OCI-LY7 (cell line): Measurements from ENCODE around the gene ACTL8. TPM values are rescaled to one million over a fixed set of nuclear protein-coding genes. Genes with fewer than 3 reads are reported as not detected.

Experiments
- BruUV-seq: library from RNA; stranded (reverse); fragments of 400-500 nt; replicated peaks from 2 replicates; lab custom pipeline; 2021; lab: Mats Ljungman, UMichigan
- CTCF ChIA-PET: fragments of 300-600 bp; sonication (Branson Sonifier 250); formaldehyde crosslinking; loops from one replicate; lab custom pipeline; 2022; ENCODE audit warnings: antibody characterized with exemption; ENCODE audit not compliant: unreplicated experiment; lab: Charles Lee
- POLR2A ChIA-PET: fragments of 300-600 bp; sonication (Branson Sonifier 250); formaldehyde crosslinking; loops from one replicate; lab custom pipeline; 2022; ENCODE audit warnings: antibody characterized with exemption; lab: Charles Lee
- DNase-seq: peaks from one replicate; pipeline ENCODE4 v3.0.0-alpha.2; 2015; ENCODE audit warnings: low spot score
- H2AFZ ChIP-seq: fragments of 200-600 bp; sonication (generic), shearing (Covaris generic); 2 replicates; pipeline ENCODE4 v1.6.1; 2014; ENCODE audit warnings: mild to moderate bottlenecking, antibody characterized with exemption, low read length, moderate library complexity
- H3K27ac ChIP-seq: fragments of 200-600 bp; sonication (generic); 2 replicates; pipeline ENCODE4 v1.5.1; 2014; ENCODE audit warnings: mixed run types, low read depth, mild to moderate bottlenecking, moderate library complexity, low read length, inconsistent platforms; ENCODE audit not compliant: poor library complexity, severe bottlenecking
- H3K36me3 ChIP-seq: fragments of 200-600 bp; sonication (generic); 2 replicates; pipeline ENCODE4 v1.6.1; 2014; ENCODE audit warnings: mild to moderate bottlenecking, antibody characterized with exemption, low read length, moderate library complexity, mixed read lengths; ENCODE audit not compliant: insufficient read depth
- H3K4me1 ChIP-seq: fragments of 200-600 bp; sonication (generic); 2 replicates; pipeline ENCODE4 v1.5.1; 2014; ENCODE audit warnings: mild to moderate bottlenecking, low read length; ENCODE audit not compliant: insufficient read depth, poor library complexity, severe bottlenecking
- H3K4me2 ChIP-seq: fragments of 200-600 bp; sonication (generic); 2 replicates; pipeline ENCODE4 v1.6.1; 2014; ENCODE audit warnings: mild to moderate bottlenecking, low read length
- H3K4me3 ChIP-seq: fragments of 200-600 bp; sonication (generic); 2 replicates; pipeline ENCODE4 v1.5.1; 2014; ENCODE audit warnings: mild to moderate bottlenecking, low read depth, low read length; ENCODE audit not compliant: poor library complexity, severe bottlenecking
- H3K79me2 ChIP-seq: fragments of 200-600 bp; sonication (generic); 2 replicates; pipeline ENCODE4 v1.6.1; 2016; ENCODE audit warnings: low read depth, mild to moderate bottlenecking, low read length, moderate library complexity, mixed read lengths; ENCODE audit not compliant: insufficient read depth
- H3K9me2 ChIP-seq: fragments of 200-600 bp; sonication (generic); 2 replicates; pipeline ENCODE4 v1.6.1; 2016; ENCODE audit warnings: mild to moderate bottlenecking, low read length, mixed read lengths; ENCODE audit not compliant: insufficient read depth
- H3K9me3 ChIP-seq: fragments of 200-600 bp; sonication (generic); 2 replicates; pipeline ENCODE4 v1.6.1; 2014; ENCODE audit warnings: mild to moderate bottlenecking, mixed run types, low read length, mixed read lengths
- H4K20me1 ChIP-seq: fragments of 200-600 bp; sonication (generic); 2 replicates; pipeline ENCODE4 v1.6.1; 2014; ENCODE audit warnings: mild to moderate bottlenecking, antibody characterized with exemption, low read length, moderate library complexity, mixed read lengths; ENCODE audit not compliant: insufficient read depth
- CTCF ChIP-seq: fragments of 200-600 bp; sonication (generic); conservative IDR thresholded peaks from 2 replicates; pipeline ENCODE4 v1.5.1; 2014; ENCODE audit warnings: mild to moderate bottlenecking, antibody characterized with exemption, low read length, moderate library complexity, mixed read lengths
- EZH2phosphoT487 ChIP-seq: fragments of 200-600 bp; sonication (generic); IDR thresholded peaks from 2 replicates; pipeline ENCODE4 v1.6.1; 2018; ENCODE audit warnings: low read depth, borderline replicate concordance, mild to moderate bottlenecking, mixed run types, antibody characterized with exemption, low read length, moderate library complexity, mixed read lengths
- intact Hi-C: fragments of 100-400 bp; cut with micrococcal nuclease; formaldehyde crosslinking; loops from one replicate; pipeline ENCODE4 v1.10.0; 2022; ENCODE audit not compliant: unreplicated experiment
- total RNA-seq, 2 experiments: library from RNA; depleted of rRNA in 1 of 2; stranded (reverse); fragments of >200 nt in 1 of 2; shearing (Covaris generic) in 1 of 2; gene quantifications; 2 replicates each; pipeline ENCODE4 v1.2.3, GENCODE V29; 2014 to 2022

The ACTL8 gene
- total RNA-seq, 2 experiments from 2014 or later, result not detected

DNA sequence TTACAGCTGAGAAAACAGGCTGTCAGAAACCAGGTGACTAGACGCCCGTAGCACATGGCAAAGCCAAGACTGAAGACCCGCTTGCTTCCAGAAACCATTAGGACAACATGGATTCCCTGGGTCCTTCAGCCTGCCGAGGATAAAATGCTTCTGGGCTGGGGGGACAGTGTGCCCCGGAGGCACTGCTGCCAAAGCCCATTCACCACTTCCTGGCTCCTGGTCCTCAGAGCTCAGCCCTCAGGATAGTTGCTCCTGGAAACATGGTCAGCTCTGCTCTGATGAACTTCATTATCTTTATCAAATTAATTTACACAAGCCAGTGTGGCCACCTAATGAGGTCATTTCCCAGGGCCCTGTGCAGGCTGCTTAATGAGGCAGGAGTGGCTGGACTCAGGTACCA is 41.1 kb upstream of the ACTL8 start:
- Histone ChIP-seq H3K27ac (no peak overlapping the region), H4K20me1 (no peaks in the 10 kb centered on the region), H3K4me1 (no peaks in the 10 kb centered on the region), H3K9me3 (no peaks in the 10 kb centered on the region), H3K36me3 (no peaks in the 10 kb centered on the region), H3K79me2 (no peaks in the 10 kb centered on the region), H2AFZ (no peak overlapping the region), H3K9me2 (no peaks in the 10 kb centered on the region), H3K4me3 (no peak overlapping the region), H3K4me2 (no peak overlapping the region)
- no peak for DNase-seq
- no peak for TF ChIP-seq EZH2phosphoT487
- TF ChIP-seq CTCF, result no peak
- no TSS peak for BruUV-seq
- POLR2A ChIA-PET, result no interaction called here
- intact Hi-C loops, result no loop called here
- CTCF ChIA-PET, result no interaction called here

GRCh38 chr1:17717594-17718535 is 37.3 kb upstream of the ACTL8 start:
- no peaks in the 10 kb centered on the region for H3K9me3 ChIP-seq
- H3K4me3 ChIP-seq, result no peak overlapping the region
- no peaks in the 10 kb centered on the region for H3K9me2 ChIP-seq
- H4K20me1 ChIP-seq, result no peaks in the 10 kb centered on the region
- BruUV-seq, result no TSS peak
- no peak overlapping the region for H2AFZ ChIP-seq
- no peaks in the 10 kb centered on the region for H3K4me1 ChIP-seq
- ChIA-PET POLR2A (no interaction called here), CTCF (no interaction called here)
- TF ChIP-seq EZH2phosphoT487 (no peak), CTCF (no peak)
- no peak overlapping the region for H3K27ac ChIP-seq
- intact Hi-C loops, result no loop called here
- no peaks in the 10 kb centered on the region for H3K79me2 ChIP-seq
- no peaks in the 10 kb centered on the region for H3K36me3 ChIP-seq
- DNase-seq, result no peak
- H3K4me2 ChIP-seq, result no peak overlapping the region

GRCh38 chr1:17719874-17720273 is 35.3 kb upstream of the ACTL8 start:
- DNase-seq, result no peak
- Histone ChIP-seq H3K4me2 (no peak overlapping the region), H3K27ac (no peak overlapping the region), H3K9me3 (no peaks in the 10 kb centered on the region), H3K79me2 (no peaks in the 10 kb centered on the region), H3K4me1 (no peaks in the 10 kb centered on the region), H3K9me2 (no peaks in the 10 kb centered on the region), H3K36me3 (no peaks in the 10 kb centered on the region), H2AFZ (no peak overlapping the region), H3K4me3 (no peak overlapping the region), H4K20me1 (no peaks in the 10 kb centered on the region)
- intact Hi-C loops, result no loop called here
- CTCF ChIA-PET, result no interaction called here
- BruUV-seq, result no TSS peak
- POLR2A ChIA-PET, result no interaction called here
- TF ChIP-seq EZH2phosphoT487, result no peak
- TF ChIP-seq CTCF, result no peak
